HT1080 (cell line): ENCODE results near the gene MEGF8. TPM values are rescaled to one million over a fixed set of nuclear protein-coding genes. Genes with fewer than 3 reads are reported as not detected.
A peak's percentile ranks its signal among the peaks of the same experiment; 100 is the strongest.

Experiments
- DNase-seq: peaks from one replicate; pipeline ENCODE4 v3.0.0-alpha.2; 2015; ENCODE audit warnings: low read depth
- small RNA-seq: library from RNA; depleted of rRNA; stranded (forward); fragments of <200 nt; gene quantifications from one replicate; pipeline ENCODE3, GENCODE V24; 2014
- total RNA-seq: library from RNA; depleted of rRNA; stranded (reverse); fragments of >200 nt; shearing (Covaris generic); gene quantifications from 2 replicates; pipeline ENCODE4 v1.2.3, GENCODE V29; 2014; rRNA removed

MEGF8 gene
- total RNA-seq, 1 experiment from 2014 or later = 13.2 TPM

- no peak for DNase-seq
These were observed 87.2 kb downstream of the MEGF8 start for GRCh38 chr19:42412661-42413076.

- no peak for DNase-seq
These were observed 93.9 kb downstream of the MEGF8 start for GRCh38 chr19:42419309-42419708.

- peak; percentile 48 for DNase-seq
These were observed 94.7 kb downstream of the MEGF8 start for GRCh38 chr19:42420055-42420544.

GRCh38 chr19:42421101-42421500 lies 95.7 kb downstream of the MEGF8 start:
- DNase-seq = no peak

DNA sequence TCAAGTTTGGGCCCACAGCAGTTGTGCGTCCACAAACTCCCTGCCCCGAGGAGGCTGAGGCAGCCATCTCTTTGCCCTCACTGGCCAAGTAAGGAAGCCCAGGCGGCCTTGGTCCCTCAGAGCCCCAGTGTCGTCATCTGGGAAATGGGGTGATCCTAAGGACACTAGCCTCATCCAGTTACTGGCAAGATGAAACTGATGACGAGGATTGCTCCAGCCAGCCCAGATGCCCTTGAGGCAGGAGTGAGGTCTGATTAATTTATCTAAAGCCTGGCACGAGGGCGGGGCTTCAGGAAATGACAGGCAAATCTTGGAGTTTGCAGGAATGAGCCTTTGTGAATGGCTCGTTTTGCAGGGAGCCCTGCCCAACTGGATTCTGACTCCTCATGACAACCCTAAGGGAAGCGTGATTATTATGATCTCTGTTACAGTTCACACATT lies 96.2 kb downstream of the MEGF8 start:
- DNase-seq = no peak

DNA sequence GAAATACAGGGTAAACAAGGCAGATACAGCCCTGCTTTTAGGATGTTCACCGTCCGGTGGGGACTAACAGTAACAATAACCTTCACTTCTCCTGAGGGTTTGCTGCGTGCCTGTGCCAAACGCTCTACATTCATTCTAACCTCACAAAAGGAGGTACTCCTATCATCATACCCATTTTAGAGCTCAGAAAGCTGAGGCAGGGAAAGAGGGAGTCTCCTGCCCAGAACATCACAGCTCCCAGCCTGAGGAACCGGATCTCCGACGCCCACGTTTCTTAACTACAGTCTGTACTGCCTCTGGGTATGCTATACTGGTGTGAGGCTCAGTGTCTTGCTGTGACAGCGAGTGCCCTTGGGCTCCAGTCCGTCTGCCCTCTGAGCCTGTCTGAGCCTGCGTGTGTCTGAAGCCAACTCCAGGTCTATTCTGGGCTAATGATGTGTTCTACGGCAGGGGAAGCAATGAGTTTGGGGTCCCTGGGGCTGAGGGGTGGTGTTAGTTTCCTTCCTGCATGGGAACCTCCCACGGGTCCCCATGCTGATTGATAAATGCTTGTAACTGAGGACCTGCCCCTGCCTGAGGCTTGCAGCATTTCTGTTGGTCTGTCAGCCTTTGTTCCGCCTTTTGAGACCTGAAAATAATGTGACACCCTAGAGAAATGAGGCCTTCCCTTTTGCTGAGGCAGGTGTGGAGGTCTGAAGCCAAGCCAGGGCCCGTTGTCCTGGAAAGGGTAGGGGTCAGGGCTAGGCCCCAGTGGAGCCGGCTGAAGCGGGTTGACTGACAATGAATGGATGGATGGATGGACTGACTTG lies 96.9 kb downstream of the MEGF8 start:
- DNase-seq = no peak

- no peak for DNase-seq
These were observed 97.5 kb downstream of the MEGF8 start for GRCh38 chr19:42422901-42423461.

- no peak for DNase-seq
These were observed 98.3 kb downstream of the MEGF8 start for GRCh38 chr19:42423462-42424344.

DNA sequence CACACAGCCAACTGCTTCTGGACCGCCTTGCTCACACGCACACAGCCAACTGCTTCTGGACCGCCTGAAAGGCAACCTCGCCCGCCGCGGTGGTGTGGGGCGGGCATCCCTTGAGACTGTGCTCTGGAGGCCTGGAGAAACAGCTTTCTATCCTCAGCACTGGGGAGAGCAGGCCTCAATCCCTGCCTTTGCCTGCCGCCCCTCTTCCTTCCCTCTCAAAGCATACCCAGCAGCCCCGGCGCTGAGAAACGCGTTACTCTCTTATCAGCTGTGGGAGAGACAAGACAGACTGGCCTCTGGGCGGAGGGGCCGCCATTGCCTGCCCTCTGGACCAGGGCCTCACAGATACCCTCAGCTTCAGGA lies 98.9 kb downstream of the MEGF8 start:
- DNase-seq = no peak

DNA sequence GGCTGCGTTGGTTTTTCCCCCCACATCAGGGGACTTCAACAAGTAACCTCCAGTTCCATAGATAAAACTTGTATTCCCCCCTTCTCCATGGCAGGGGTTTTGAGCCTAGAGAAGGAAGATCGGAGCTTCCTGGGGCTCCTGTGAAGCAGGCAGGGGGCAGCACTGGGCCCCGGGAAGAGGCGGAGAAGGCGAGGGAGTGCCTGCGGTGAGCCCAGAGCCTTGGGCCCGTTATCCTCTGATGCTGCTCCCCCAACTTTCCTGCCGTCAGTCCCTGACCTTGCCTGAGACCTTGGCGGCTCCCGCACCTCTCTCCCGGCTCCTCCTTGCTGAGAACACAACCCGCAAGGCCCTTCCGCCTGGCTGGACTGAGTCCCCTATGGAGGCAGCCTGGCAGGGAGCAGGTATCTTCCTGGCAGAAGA lies 99.3 kb downstream of the MEGF8 start:
- no peak for DNase-seq

- no peak for DNase-seq
These were observed 101.2 kb downstream of the MEGF8 start for GRCh38 chr19:42426643-42427042.

DNA sequence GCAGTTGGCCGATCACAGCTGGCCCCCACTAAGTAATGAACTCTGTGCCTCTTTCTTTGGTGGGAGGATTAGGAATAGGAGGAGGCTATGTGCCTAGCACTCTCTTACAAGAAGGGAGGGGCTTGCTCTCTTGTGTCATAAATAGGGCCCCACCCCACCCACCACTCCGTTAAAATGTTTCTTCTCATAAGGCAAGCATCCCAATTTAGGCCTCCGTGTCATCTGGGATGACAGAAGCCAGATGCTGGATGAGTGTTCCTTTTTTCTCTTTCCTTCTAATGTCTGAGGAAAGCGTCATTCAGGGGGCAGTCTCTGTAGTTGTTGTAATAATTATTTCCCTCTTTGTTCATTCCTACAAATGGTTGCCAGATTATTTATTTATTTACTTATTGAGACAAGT lies 101.9 kb downstream of the MEGF8 start, which contains the start of gene LIPE:
Gene LIPE, minus strand, starts transcription at position 76 of the 400 bp plus-strand sequence. CDS start 239 bp downstream, outside the sequence.
- DNase-seq = no peak

Small RNA genes lying within 50 kb of the gene (small RNA-seq; reads per million reads assigned to genes)
- not detected for gene MIR8077

Other genes starting within 250 kb of the MEGF8 start
- gene ZNF574, start 249.5 kb upstream of the MEGF8 start, total RNA-seq = 26.9 and 37.8 TPM in 2 replicates
- 2.6 and 5.4 TPM in 2 replicates for gene POU2F2, start 193.2 kb upstream of the MEGF8 start, total RNA-seq
- gene DEDD2, start 108.0 kb upstream of the MEGF8 start, total RNA-seq = 38.2 and 43.6 TPM in 2 replicates
- gene ZNF526, start 105.3 kb upstream of the MEGF8 start, total RNA-seq = 8.7 and 9.2 TPM in 2 replicates
- 25.6 and 32.8 TPM in 2 replicates for gene GSK3A, start 83.0 kb upstream of the MEGF8 start, total RNA-seq
- gene ERF, start 70.5 kb upstream of the MEGF8 start, total RNA-seq = 73.0 and 102 TPM in 2 replicates
- gene CIC, start 56.4 kb upstream of the MEGF8 start, total RNA-seq = 12.0 and 22.6 TPM in 2 replicates
- gene PRR19, start 23.5 kb upstream of the MEGF8 start, total RNA-seq = 1.2 and 2.8 TPM in 2 replicates
- 98.5 and 110 TPM in 2 replicates for gene PAFAH1B3, start 23.0 kb upstream of the MEGF8 start, total RNA-seq
- gene TMEM145, start 12.3 kb upstream of the MEGF8 start, total RNA-seq = 0.37 and 1.1 TPM in 2 replicates
- not detected in 2 replicates for gene CNFN, start 64.7 kb downstream of the MEGF8 start, total RNA-seq
- not detected in 2 replicates for gene LIPE, start 101.8 kb downstream of the MEGF8 start, total RNA-seq
- not detected in 2 replicates for gene CXCL17, start 117.3 kb downstream of the MEGF8 start, total RNA-seq
- not detected in 2 replicates for gene CEACAM1, start 202.8 kb downstream of the MEGF8 start, total RNA-seq